K562 (cell line): ENCODE data around the gene NOP58. TPM values are rescaled to one million over a fixed set of nuclear protein-coding genes. Genes with fewer than 3 reads are reported as not detected.

ENCODE experiments used
- BMI1 ChIP-seq: fragments of 150-350 bp; IDR thresholded peaks from 2 replicates; pipeline ENCODE4 v1.6.1; 2014; ENCODE audit warnings: low read length
- BRD9 ChIP-seq: fragments of 450-650 bp; IDR thresholded peaks from 2 replicates; pipeline ENCODE4 v1.6.1; 2018; ENCODE audit warnings: low read depth; ENCODE audit not compliant: partially characterized antibody
- DPF2 ChIP-seq: fragments of 450-650 bp; IDR thresholded peaks from 2 replicates; pipeline ENCODE4 v1.6.1; 2016
- FIP1L1 ChIP-seq: fragments of 200-400 bp; formaldehyde crosslinking; IDR thresholded peaks from 2 replicates; pipeline ENCODE4 v1.6.1; 2018; ENCODE audit warnings: mild to moderate bottlenecking, low read depth, low read length; ENCODE audit not compliant: poor library complexity, severe bottlenecking
- MAZ ChIP-seq, 2 experiments: fragments of 450-650 bp in 1 of 2; sonication (generic) in 1 of 2; formaldehyde crosslinking; IDR thresholded peaks in 1 of 2; conservative IDR thresholded peaks in 1 of 2; 2 replicates each; pipeline versions ENCODE4 v1.4.0 to v1.5.0; 2020; ENCODE audit warnings: mild to moderate bottlenecking in 1 of 2, missing genetic modification reagents in 1 of 2
- MCM2 ChIP-seq: fragments of 450-650 bp; IDR thresholded peaks from 2 replicates; pipeline ENCODE4 v1.6.1; 2017; ENCODE audit warnings: low read depth, mild to moderate bottlenecking
- PPARD ChIP-seq: fragments of 250-450 bp; sonication (Bioruptor Pico); IDR thresholded peaks from 2 replicates; pipeline ENCODE4 v1.8.0; 2022; ENCODE audit warnings: inconsistent platforms, mild to moderate bottlenecking, moderate library complexity
- RBM14 ChIP-seq: fragments of 200-400 bp; formaldehyde crosslinking; IDR thresholded peaks from 2 replicates; pipeline ENCODE4 v1.6.1; 2018; ENCODE audit warnings: low read depth, mild to moderate bottlenecking, low read length, moderate library complexity, borderline replicate concordance; ENCODE audit not compliant: insufficient read depth
- RBM25 ChIP-seq: fragments of 200-400 bp; formaldehyde crosslinking; IDR thresholded peaks from 2 replicates; pipeline ENCODE4 v1.6.1; 2018; ENCODE audit warnings: low read length, low read depth, moderate library complexity; ENCODE audit not compliant: severe bottlenecking
- SMAD2 ChIP-seq: fragments of 150-350 bp; IDR thresholded peaks from 2 replicates; pipeline ENCODE4 v1.6.1; 2014; ENCODE audit warnings: low read depth, mild to moderate bottlenecking, low read length
- STAT5B ChIP-seq: fragments of 250-450 bp; sonication (Bioruptor Pico); IDR thresholded peaks from 2 replicates; pipeline ENCODE4 v1.8.0; 2021; ENCODE audit warnings: mild to moderate bottlenecking, inconsistent platforms
- TRIM24 ChIP-seq, 2 experiments: fragments of 450-650 bp; IDR thresholded peaks; 2 replicates each; pipeline ENCODE4 v1.6.1; 2016
- ZFPM2 ChIP-seq: fragments of 250-450 bp; sonication (Bioruptor Pico); IDR thresholded peaks from 2 replicates; pipeline ENCODE4 v1.5.1; 2022; ENCODE audit warnings: mild to moderate bottlenecking
- ZNF12 ChIP-seq: sonication (generic); formaldehyde crosslinking; IDR thresholded peaks from 2 replicates; pipeline ENCODE4 v1.4.0; 2020; ENCODE audit warnings: mild to moderate bottlenecking, missing genetic modification reagents
- ZNF253 ChIP-seq: fragments of 250-450 bp; sonication (Bioruptor Pico); conservative IDR thresholded peaks from 2 replicates; pipeline ENCODE4 v1.6.1; 2021; ENCODE audit warnings: mild to moderate bottlenecking
- ZNF699 ChIP-seq: fragments of 250-450 bp; sonication (Bioruptor Pico); IDR thresholded peaks from 2 replicates; pipeline ENCODE4 v1.8.0; 2021; ENCODE audit warnings: mild to moderate bottlenecking, moderate library complexity; ENCODE audit not compliant: insufficient replicate concordance
- ZNF707 ChIP-seq: fragments of 250-450 bp; sonication (Bioruptor Pico); conservative IDR thresholded peaks from 2 replicates; pipeline ENCODE4 v1.8.0; 2022; ENCODE audit warnings: inconsistent platforms, mild to moderate bottlenecking, moderate library complexity
- ZNF830 ChIP-seq: fragments of 250-450 bp; sonication (Bioruptor Pico); IDR thresholded peaks from 2 replicates; pipeline ENCODE4 v1.5.0; 2021; ENCODE audit warnings: mild to moderate bottlenecking
- polyA plus RNA-seq, 8 experiments: library from polyadenylated mRNA; depleted of rRNA in 4 of 8; stranded (reverse) in 5 of 8; unstranded in 3 of 8; fragments of >200 nt; fragmentation: Nextera tagmentation in 2 of 8; fragmentation: Illumina TruSeq in 1 of 8; extraction: Ambion mirVana in 2 of 8; extraction: Trizol in 1 of 8; gene quantifications; 2 replicates each; pipeline versions ENCODE4 v1.2.1 to v1.2.3, GENCODE V29; 2011 to 2014; ENCODE audit warnings: inconsistent platforms in 1 of 8, missing spikeins in 1 of 8
- total RNA-seq, 7 experiments: library from RNA; depleted of rRNA in 6 of 7; stranded (reverse); fragments of >200 nt in 6 of 7; fragmentation: Illumina TruSeq in 2 of 7; extraction: Trizol in 2 of 7; gene quantifications; 2 replicates each; pipeline versions ENCODE4 v1.2.1 to v1.2.3, GENCODE V29; 2011 to 2021; ENCODE audit warnings: low replicate concordance in 1 of 7
- TF ChIP-seq, protein P1 (sequence below): sonication (generic); formaldehyde crosslinking; IDR thresholded peaks from 2 replicates; pipeline ENCODE4 v1.8.1; 2023; ENCODE audit warnings: mild to moderate bottlenecking, missing genetic modification reagents
- TF ChIP-seq, protein P2 (sequence below): fragments of 200-800 bp; sonication (Bioruptor generic); IDR thresholded peaks from 2 replicates; pipeline ENCODE4 v1.6.1; 2016; ENCODE audit warnings: missing genetic modification characterization, missing compliant biosample characterization

The NOP58 gene
- total and polyA plus RNA-seq, 9 of the 15 experiments (the other 6 are each of a cell fraction or from before 2014, with no cell fraction given): 132 to 332 (median 208) TPM

DNA sequence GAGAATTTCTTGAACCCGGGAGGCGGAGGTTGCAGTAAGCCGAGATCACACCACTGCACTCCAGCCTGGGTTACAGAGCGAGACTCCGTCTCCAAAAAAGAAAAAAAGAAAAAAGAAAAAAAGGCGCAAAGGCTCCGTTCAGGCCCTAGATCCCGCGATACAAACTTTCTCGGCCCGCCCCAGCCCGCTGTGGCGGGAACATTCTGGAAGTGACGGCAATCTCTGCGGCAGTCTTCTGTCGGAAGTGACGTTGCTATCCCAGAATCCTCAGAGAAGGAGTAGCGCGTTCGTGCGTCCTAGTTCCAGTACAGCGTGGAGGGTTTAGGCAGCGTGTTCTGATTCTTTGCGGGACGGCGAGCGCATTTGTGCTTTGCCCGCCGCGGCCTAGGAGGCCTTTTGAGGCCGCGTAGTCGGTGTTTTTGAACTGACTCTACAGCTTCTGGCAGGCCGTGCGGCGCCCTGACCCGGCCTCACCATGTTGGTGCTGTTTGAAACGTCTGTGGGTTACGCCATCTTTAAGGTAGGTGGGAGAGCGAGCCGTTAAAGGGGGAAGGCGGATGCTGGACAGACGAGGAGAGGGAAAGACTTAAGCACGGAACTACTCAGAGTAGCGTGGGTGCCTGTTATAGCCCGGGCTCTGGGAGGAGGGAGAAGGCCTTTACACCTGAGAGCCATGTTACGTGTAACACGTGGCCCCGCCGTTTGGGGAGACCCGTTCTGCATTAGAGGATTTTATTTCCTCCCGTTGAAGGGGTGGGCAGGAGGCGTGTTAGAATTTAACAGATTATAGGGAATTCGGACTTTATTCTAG, at the start of gene NOP58 (continued):
- TF ChIP-seq, protein P1, sequence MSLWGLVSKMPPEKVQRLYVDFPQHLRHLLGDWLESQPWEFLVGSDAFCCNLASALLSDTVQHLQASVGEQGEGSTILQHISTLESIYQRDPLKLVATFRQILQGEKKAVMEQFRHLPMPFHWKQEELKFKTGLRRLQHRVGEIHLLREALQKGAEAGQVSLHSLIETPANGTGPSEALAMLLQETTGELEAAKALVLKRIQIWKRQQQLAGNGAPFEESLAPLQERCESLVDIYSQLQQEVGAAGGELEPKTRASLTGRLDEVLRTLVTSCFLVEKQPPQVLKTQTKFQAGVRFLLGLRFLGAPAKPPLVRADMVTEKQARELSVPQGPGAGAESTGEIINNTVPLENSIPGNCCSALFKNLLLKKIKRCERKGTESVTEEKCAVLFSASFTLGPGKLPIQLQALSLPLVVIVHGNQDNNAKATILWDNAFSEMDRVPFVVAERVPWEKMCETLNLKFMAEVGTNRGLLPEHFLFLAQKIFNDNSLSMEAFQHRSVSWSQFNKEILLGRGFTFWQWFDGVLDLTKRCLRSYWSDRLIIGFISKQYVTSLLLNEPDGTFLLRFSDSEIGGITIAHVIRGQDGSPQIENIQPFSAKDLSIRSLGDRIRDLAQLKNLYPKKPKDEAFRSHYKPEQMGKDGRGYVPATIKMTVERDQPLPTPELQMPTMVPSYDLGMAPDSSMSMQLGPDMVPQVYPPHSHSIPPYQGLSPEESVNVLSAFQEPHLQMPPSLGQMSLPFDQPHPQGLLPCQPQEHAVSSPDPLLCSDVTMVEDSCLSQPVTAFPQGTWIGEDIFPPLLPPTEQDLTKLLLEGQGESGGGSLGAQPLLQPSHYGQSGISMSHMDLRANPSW: no peak
- TF ChIP-seq BRD9 (no peak), FIP1L1 (no peak), MCM2 (no peak), ZNF707 (CRISPR knock-in tag) (no peak), MAZ (CRISPR knock-in tag; conservative IDR thresholded peaks at IDR 0.05 in 1 of 2, IDR thresholded peaks at IDR 0.05 in 1 of 2) (no peak), ZNF699 (CRISPR knock-in tag) (no peak), SMAD2 (no peak), ZFPM2 (no peak), ZNF830 (CRISPR knock-in tag) (no peak), PPARD (no peak), ZNF253 (CRISPR knock-in tag) (no peak), RBM14 (no peak), RBM25 (no peak), BMI1 (no peak), TRIM24 (IDR thresholded peaks at IDR 0.05) (no peak), ZNF12 (CRISPR knock-in tag) (no peak), DPF2 (peak; percentile 64; the same call in 1 of the 2 replicates), STAT5B (CRISPR knock-in tag) (no peak)
- TF ChIP-seq, protein P2, sequence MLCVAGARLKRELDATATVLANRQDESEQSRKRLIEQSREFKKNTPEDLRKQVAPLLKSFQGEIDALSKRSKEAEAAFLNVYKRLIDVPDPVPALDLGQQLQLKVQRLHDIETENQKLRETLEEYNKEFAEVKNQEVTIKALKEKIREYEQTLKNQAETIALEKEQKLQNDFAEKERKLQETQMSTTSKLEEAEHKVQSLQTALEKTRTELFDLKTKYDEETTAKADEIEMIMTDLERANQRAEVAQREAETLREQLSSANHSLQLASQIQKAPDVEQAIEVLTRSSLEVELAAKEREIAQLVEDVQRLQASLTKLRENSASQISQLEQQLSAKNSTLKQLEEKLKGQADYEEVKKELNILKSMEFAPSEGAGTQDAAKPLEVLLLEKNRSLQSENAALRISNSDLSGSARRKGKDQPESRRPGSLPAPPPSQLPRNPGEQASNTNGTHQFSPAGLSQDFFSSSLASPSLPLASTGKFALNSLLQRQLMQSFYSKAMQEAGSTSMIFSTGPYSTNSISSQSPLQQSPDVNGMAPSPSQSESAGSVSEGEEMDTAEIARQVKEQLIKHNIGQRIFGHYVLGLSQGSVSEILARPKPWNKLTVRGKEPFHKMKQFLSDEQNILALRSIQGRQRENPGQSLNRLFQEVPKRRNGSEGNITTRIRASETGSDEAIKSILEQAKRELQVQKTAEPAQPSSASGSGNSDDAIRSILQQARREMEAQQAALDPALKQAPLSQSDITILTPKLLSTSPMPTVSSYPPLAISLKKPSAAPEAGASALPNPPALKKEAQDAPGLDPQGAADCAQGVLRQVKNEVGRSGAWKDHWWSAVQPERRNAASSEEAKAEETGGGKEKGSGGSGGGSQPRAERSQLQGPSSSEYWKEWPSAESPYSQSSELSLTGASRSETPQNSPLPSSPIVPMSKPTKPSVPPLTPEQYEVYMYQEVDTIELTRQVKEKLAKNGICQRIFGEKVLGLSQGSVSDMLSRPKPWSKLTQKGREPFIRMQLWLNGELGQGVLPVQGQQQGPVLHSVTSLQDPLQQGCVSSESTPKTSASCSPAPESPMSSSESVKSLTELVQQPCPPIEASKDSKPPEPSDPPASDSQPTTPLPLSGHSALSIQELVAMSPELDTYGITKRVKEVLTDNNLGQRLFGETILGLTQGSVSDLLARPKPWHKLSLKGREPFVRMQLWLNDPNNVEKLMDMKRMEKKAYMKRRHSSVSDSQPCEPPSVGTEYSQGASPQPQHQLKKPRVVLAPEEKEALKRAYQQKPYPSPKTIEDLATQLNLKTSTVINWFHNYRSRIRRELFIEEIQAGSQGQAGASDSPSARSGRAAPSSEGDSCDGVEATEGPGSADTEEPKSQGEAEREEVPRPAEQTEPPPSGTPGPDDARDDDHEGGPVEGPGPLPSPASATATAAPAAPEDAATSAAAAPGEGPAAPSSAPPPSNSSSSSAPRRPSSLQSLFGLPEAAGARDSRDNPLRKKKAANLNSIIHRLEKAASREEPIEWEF: no peak
